ENCODE measurements around the gene RPL29. TPM values are rescaled to one million over a fixed set of nuclear protein-coding genes. Genes with fewer than 3 reads are reported as not detected.

The RPL29 gene
- total RNA-seq, 6 donors from 2014 or later: 306 to 1,159 (median 770) TPM

DNA sequence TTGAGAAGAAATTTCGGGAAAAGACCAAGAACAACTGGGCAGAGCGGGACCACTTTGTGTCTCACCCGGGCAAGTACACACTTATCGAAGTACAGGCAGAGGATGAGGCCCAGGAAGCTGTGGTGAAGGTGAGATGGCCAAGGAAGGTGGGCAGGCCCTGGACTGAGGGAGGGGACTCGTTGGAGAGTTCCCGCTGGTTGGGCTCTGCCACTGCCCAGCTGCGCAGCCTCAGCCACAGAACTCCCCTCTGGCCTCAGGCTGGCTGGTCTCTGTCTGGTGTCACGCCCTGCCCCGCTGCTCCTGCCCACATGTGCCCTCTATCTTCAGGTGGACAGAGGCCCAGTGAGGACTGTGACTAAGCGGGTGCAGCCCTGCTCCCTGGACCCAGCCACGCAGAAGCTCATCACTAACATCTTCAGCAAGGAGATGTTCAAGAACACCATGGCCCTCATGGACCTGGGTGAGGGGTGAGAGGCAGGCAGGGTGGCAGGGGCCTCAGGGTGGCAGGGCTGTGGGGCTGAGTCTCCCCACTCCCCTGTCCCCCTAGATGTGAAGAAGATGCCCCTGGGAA lies 51.2 kb downstream of the RPL29 start:
- peaks cover 0 to 17% (median 2%) of the 10 kb centered on the region in 4 donors for H3K36me3 ChIP-seq
- no peak for DNase-seq

More for the DNA sequence above, 51.2 kb downstream of the RPL29 start:
- peaks cover 28 to 35% (median 31%) of the 10 kb centered on the region in 4 donors for H3K4me1 ChIP-seq
- H3K4me3 ChIP-seq: no peak overlapping the region
- no peak for TF ChIP-seq POLR2AphosphoS5 (IDR thresholded peaks at IDR 0.05)
- TF ChIP-seq, protein P1, sequence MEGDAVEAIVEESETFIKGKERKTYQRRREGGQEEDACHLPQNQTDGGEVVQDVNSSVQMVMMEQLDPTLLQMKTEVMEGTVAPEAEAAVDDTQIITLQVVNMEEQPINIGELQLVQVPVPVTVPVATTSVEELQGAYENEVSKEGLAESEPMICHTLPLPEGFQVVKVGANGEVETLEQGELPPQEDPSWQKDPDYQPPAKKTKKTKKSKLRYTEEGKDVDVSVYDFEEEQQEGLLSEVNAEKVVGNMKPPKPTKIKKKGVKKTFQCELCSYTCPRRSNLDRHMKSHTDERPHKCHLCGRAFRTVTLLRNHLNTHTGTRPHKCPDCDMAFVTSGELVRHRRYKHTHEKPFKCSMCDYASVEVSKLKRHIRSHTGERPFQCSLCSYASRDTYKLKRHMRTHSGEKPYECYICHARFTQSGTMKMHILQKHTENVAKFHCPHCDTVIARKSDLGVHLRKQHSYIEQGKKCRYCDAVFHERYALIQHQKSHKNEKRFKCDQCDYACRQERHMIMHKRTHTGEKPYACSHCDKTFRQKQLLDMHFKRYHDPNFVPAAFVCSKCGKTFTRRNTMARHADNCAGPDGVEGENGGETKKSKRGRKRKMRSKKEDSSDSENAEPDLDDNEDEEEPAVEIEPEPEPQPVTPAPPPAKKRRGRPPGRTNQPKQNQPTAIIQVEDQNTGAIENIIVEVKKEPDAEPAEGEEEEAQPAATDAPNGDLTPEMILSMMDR (IDR thresholded peaks at IDR 0.05): no peak
- TF ChIP-seq POLR2A (IDR thresholded peaks at IDR 0.05): no peak
- TF ChIP-seq EP300 (IDR thresholded peaks at IDR 0.05): no peak
- no peak for ATAC-seq (ENCODE audit: low FRiP score in 2 of 2)
- H3K27me3 ChIP-seq: no peaks in the 10 kb centered on the region
- WGBS, 2 donors: 86 to 88% methylated on average over 6 to 10 of the region's 11 CpGs
- H3K27ac ChIP-seq: no peak overlapping the region
- no peaks in the 10 kb centered on the region for H3K9me3 ChIP-seq

Small RNA genes within 50 kb of the gene (small RNA-seq; reads per million reads assigned to genes)
- 0 reads per million in 4 donors for gene AC115284.1

Other genes starting within 250 kb of the RPL29 start
- not detected for gene IQCF6, start 216.7 kb downstream of the RPL29 start, total RNA-seq
- gene IQCF2, start 134.3 kb downstream of the RPL29 start, total RNA-seq: not detected
- gene IQCF5, start 120.3 kb downstream of the RPL29 start, total RNA-seq: not detected
- gene IQCF1, start 92.5 kb downstream of the RPL29 start, total RNA-seq: not detected
- gene RRP9, start 54.0 kb downstream of the RPL29 start, total RNA-seq: 10 to 100 TPM; 10.7 to 30.4 (median 19.8) TPM
- 10 to 100 TPM; 23.0 to 80.7 (median 35.7) TPM for gene PARP3, start 53.5 kb downstream of the RPL29 start, total RNA-seq
- gene GPR62, start 40.5 kb downstream of the RPL29 start, total RNA-seq: not detected
- 10 to 100 TPM; 22.7 to 53.4 (median 37.7) TPM for gene PCBP4, start 28.4 kb downstream of the RPL29 start, total RNA-seq
- gene ABHD14B, start 21.8 kb downstream of the RPL29 start, total RNA-seq: 10 to 100 TPM; 35.6 to 62.6 (median 50.0) TPM
- 10 to 100 TPM; 15.7 to 44.5 (median 26.3) TPM for gene ABHD14A, start 20.8 kb downstream of the RPL29 start, total RNA-seq
- gene ACY1, start 12.4 kb downstream of the RPL29 start, total RNA-seq: 10 to 100 TPM; 17.4 to 65.0 (median 35.9) TPM
- 10 to 100 TPM; 24.1 to 49.1 (median 35.3) TPM for gene DUSP7, start 60.7 kb upstream of the RPL29 start, total RNA-seq
- 1 to 10 TPM; 1.0 to 4.2 (median 2.8) TPM for gene POC1A, start 158.5 kb upstream of the RPL29 start, total RNA-seq
- 10 to 100 TPM; 53.2 to 97.3 (median 74.0) TPM for gene ALAS1, start 202.3 kb upstream of the RPL29 start, total RNA-seq
- 1 to 10 TPM in 1 of 6 donors, under 1 TPM in 1, not detected in 4; 0.29 to 1.1 TPM for gene TLR9, start 229.8 kb upstream of the RPL29 start, total RNA-seq
- 10 to 100 TPM; 31.9 to 83.5 (median 66.6) TPM for gene TWF2, start 243.3 kb upstream of the RPL29 start, total RNA-seq
- 10 to 100 TPM; 18.7 to 68.1 (median 47.8) TPM for gene PPM1M, start 249.9 kb upstream of the RPL29 start, total RNA-seq

All from upper lobe of left lung (tissue), 6 donors.